ENCODE results near the gene MTMR3. TPM values are rescaled to one million over a fixed set of nuclear protein-coding genes. Genes with fewer than 3 reads are reported as not detected.
A peak's percentile ranks its signal among the peaks of the same experiment; 100 is the strongest.

Gene MTMR3
- total RNA-seq, 2 donors from 2014 or later = 53.9 to 55.7 TPM

GRCh38 chr22:29944339-29944738 lies 61.4 kb downstream of the MTMR3 start:
- ATAC-seq (no peak), DNase-seq (no peak)
- Mint-ChIP-seq H3K4me1 (peaks cover 35% of the 10 kb centered on the region), H3K27ac (peak overlapping the region; percentile 11), H3K36me3 (ENCODE audit: low read depth) (peaks cover 3% of the 10 kb centered on the region), H3K4me3 (no peak overlapping the region), H3K27me3 (no peaks in the 10 kb centered on the region)
- no peaks in the 10 kb centered on the region for H3K9me3 ChIP-seq (ENCODE audit: control insufficient read depth, low read length, poor library complexity, severe bottlenecking)

- no peaks in the 10 kb centered on the region for H3K9me3 ChIP-seq (ENCODE audit: control insufficient read depth, low read length, poor library complexity, severe bottlenecking)
- peaks cover 36% of the 10 kb centered on the region for H3K4me1 Mint-ChIP-seq
- H3K4me3 Mint-ChIP-seq = no peak overlapping the region
- peak overlapping the region; percentile 14 for H3K27ac Mint-ChIP-seq
- ATAC-seq = no peak
- H3K36me3 Mint-ChIP-seq (ENCODE audit: low read depth) = peaks cover 3% of the 10 kb centered on the region
- DNase-seq = no peak
- no peaks in the 10 kb centered on the region for H3K27me3 Mint-ChIP-seq
These were observed 62.5 kb downstream of the MTMR3 start for GRCh38 chr22:29945435-29945834.

GRCh38 chr22:29946220-29946619 lies 63.2 kb downstream of the MTMR3 start:
- ATAC-seq = no peak
- Mint-ChIP-seq H3K4me1 (peaks cover 39% of the 10 kb centered on the region), H3K27ac (no peak overlapping the region), H3K4me3 (peak overlapping the region; percentile 53), H3K27me3 (no peaks in the 10 kb centered on the region), H3K36me3 (ENCODE audit: low read depth) (peaks cover under 1% of the 10 kb centered on the region)
- no peaks in the 10 kb centered on the region for H3K9me3 ChIP-seq (ENCODE audit: control insufficient read depth, low read length, poor library complexity, severe bottlenecking)
- no peak for DNase-seq

- Mint-ChIP-seq H3K27me3 (no peaks in the 10 kb centered on the region), H3K4me1 (peaks cover 47% of the 10 kb centered on the region), H3K27ac (peak overlapping the region; percentile 34), H3K36me3 (ENCODE audit: low read depth) (no peaks in the 10 kb centered on the region), H3K4me3 (no peak overlapping the region)
- no peak for DNase-seq
- ATAC-seq = no peak
- no peaks in the 10 kb centered on the region for H3K9me3 ChIP-seq (ENCODE audit: control insufficient read depth, low read length, poor library complexity, severe bottlenecking)
These were observed 64.7 kb downstream of the MTMR3 start for GRCh38 chr22:29947410-29948384.

- H3K4me1 Mint-ChIP-seq = peaks cover 45% of the 10 kb centered on the region
- H3K36me3 Mint-ChIP-seq (ENCODE audit: low read depth) = no peaks in the 10 kb centered on the region
- H3K27me3 Mint-ChIP-seq = no peaks in the 10 kb centered on the region
- H3K27ac Mint-ChIP-seq = peak overlapping the region; percentile 34
- H3K4me3 Mint-ChIP-seq = no peak overlapping the region
- no peaks in the 10 kb centered on the region for H3K9me3 ChIP-seq (ENCODE audit: control insufficient read depth, low read length, poor library complexity, severe bottlenecking)
- DNase-seq (no peak), ATAC-seq (no peak)
These were observed 65.4 kb downstream of the MTMR3 start for GRCh38 chr22:29948385-29948769.

GRCh38 chr22:29949872-29950271 lies 66.9 kb downstream of the MTMR3 start:
- ATAC-seq (no peak), DNase-seq (no peak)
- no peaks in the 10 kb centered on the region for H3K9me3 ChIP-seq (ENCODE audit: control insufficient read depth, low read length, poor library complexity, severe bottlenecking)
- peaks cover 43% of the 10 kb centered on the region for H3K4me1 Mint-ChIP-seq
- H3K27me3 Mint-ChIP-seq = no peaks in the 10 kb centered on the region
- H3K27ac Mint-ChIP-seq = no peak overlapping the region
- H3K4me3 Mint-ChIP-seq = no peak overlapping the region
- no peaks in the 10 kb centered on the region for H3K36me3 Mint-ChIP-seq (ENCODE audit: low read depth)

GRCh38 chr22:29951791-29952413 lies 68.9 kb downstream of the MTMR3 start:
- peaks cover 34% of the 10 kb centered on the region for H3K4me1 Mint-ChIP-seq
- H3K27ac Mint-ChIP-seq = peak overlapping the region; percentile 19
- no peak overlapping the region for H3K4me3 Mint-ChIP-seq

GRCh38 chr22:29954203-29954855 lies 71.4 kb downstream of the MTMR3 start:
- DNase-seq (no peak), ATAC-seq (no peak)
- Mint-ChIP-seq H3K27ac (no peak overlapping the region), H3K4me3 (no peak overlapping the region), H3K27me3 (no peaks in the 10 kb centered on the region), H3K4me1 (peaks cover 37% of the 10 kb centered on the region), H3K36me3 (ENCODE audit: low read depth) (peaks cover 6% of the 10 kb centered on the region)
- no peaks in the 10 kb centered on the region for H3K9me3 ChIP-seq (ENCODE audit: control insufficient read depth, low read length, poor library complexity, severe bottlenecking)

More at GRCh38 chr22:29951791-29952413, 68.9 kb downstream of the MTMR3 start:
- ATAC-seq = no peak
- no peaks in the 10 kb centered on the region for H3K9me3 ChIP-seq (ENCODE audit: control insufficient read depth, low read length, poor library complexity, severe bottlenecking)
- no peak for DNase-seq
- Mint-ChIP-seq H3K36me3 (ENCODE audit: low read depth) (no peaks in the 10 kb centered on the region), H3K27me3 (no peaks in the 10 kb centered on the region)

- no peak for ATAC-seq
- peaks cover 25% of the 10 kb centered on the region for H3K4me1 Mint-ChIP-seq
- H3K9me3 ChIP-seq (ENCODE audit: control insufficient read depth, low read length, poor library complexity, severe bottlenecking) = no peaks in the 10 kb centered on the region
- H3K27ac Mint-ChIP-seq = no peak overlapping the region
- peaks cover 6% of the 10 kb centered on the region for H3K36me3 Mint-ChIP-seq (ENCODE audit: low read depth)
- no peak for DNase-seq
- H3K27me3 Mint-ChIP-seq = no peaks in the 10 kb centered on the region
- H3K4me3 Mint-ChIP-seq = no peak overlapping the region
These were observed 73.7 kb downstream of the MTMR3 start for GRCh38 chr22:29956680-29957079.

- Mint-ChIP-seq H3K36me3 (ENCODE audit: low read depth) (peaks cover 6% of the 10 kb centered on the region), H3K27me3 (no peaks in the 10 kb centered on the region), H3K4me1 (peaks cover 21% of the 10 kb centered on the region), H3K27ac (no peak overlapping the region), H3K4me3 (no peak overlapping the region)
- DNase-seq = no peak
- no peaks in the 10 kb centered on the region for H3K9me3 ChIP-seq (ENCODE audit: control insufficient read depth, low read length, poor library complexity, severe bottlenecking)
- ATAC-seq = no peak
These were observed 75.2 kb downstream of the MTMR3 start for GRCh38 chr22:29958170-29958569.

GRCh38 chr22:29964776-29965175 lies 81.8 kb downstream of the MTMR3 start:
- H3K27me3 Mint-ChIP-seq = no peaks in the 10 kb centered on the region
- no peak overlapping the region for H3K4me3 Mint-ChIP-seq
- no peak for DNase-seq
- no peak overlapping the region for H3K27ac Mint-ChIP-seq
- H3K9me3 ChIP-seq (ENCODE audit: control insufficient read depth, low read length, poor library complexity, severe bottlenecking) = no peaks in the 10 kb centered on the region
- H3K36me3 Mint-ChIP-seq (ENCODE audit: low read depth) = peaks cover 6% of the 10 kb centered on the region
- peaks cover 22% of the 10 kb centered on the region for H3K4me1 Mint-ChIP-seq
- ATAC-seq = no peak

- no peak for ATAC-seq
- H3K9me3 ChIP-seq (ENCODE audit: control insufficient read depth, low read length, poor library complexity, severe bottlenecking) = no peaks in the 10 kb centered on the region
- DNase-seq = no peak
- Mint-ChIP-seq H3K4me1 (peaks cover 25% of the 10 kb centered on the region), H3K4me3 (no peak overlapping the region), H3K27me3 (no peaks in the 10 kb centered on the region), H3K36me3 (ENCODE audit: low read depth) (peaks cover 6% of the 10 kb centered on the region), H3K27ac (peak overlapping the region; percentile 27)
These were observed 84.5 kb downstream of the MTMR3 start for GRCh38 chr22:29967461-29967860.

- H3K9me3 ChIP-seq (ENCODE audit: control insufficient read depth, low read length, poor library complexity, severe bottlenecking) = no peaks in the 10 kb centered on the region
- Mint-ChIP-seq H3K4me1 (peaks cover 8% of the 10 kb centered on the region), H3K27me3 (no peaks in the 10 kb centered on the region), H3K36me3 (ENCODE audit: low read depth) (peaks cover 3% of the 10 kb centered on the region), H3K27ac (no peak overlapping the region), H3K4me3 (no peak overlapping the region)
- ATAC-seq (no peak), DNase-seq (no peak)
These were observed 88.6 kb downstream of the MTMR3 start for GRCh38 chr22:29971607-29972006.

Measured in T-helper 17 cell (primary cell).